GM18868 (cell line): ENCODE results near the gene MIXL1.
"Not testable (repeated sequence)": the region's sequence is repeated elsewhere in the genome, so short reads cannot be mapped to it uniquely, and the experiment has no call there.

Experiments used
- ATAC-seq: cut with Tn5 transposase; IDR thresholded peaks from one replicate; pipeline ENCODE4 v1.9.1; 2021; ENCODE audit warnings: mild to moderate bottlenecking, moderate library complexity; ENCODE audit not compliant: unreplicated experiment

MIXL1 gene

GRCh38 chr1:226223157-226223785 is at the start of gene MIXL1:
Gene MIXL1 (plus strand): TSS chr1:226223664. CDS start chr1:226223682, 18 bp downstream.
- ATAC-seq: peak; percentile 41

- ATAC-seq: no peak
Observed at GRCh38 chr1:226176870-226177269, 46.6 kb upstream of the MIXL1 start.

GRCh38 chr1:226181996-226182714 is 41.3 kb upstream of the MIXL1 start:
- no peak for ATAC-seq

- no peak for ATAC-seq
Observed at GRCh38 chr1:226185141-226186036, 38.1 kb upstream of the MIXL1 start.

GRCh38 chr1:226186124-226187018 is 37.1 kb upstream of the MIXL1 start, which contains the start of gene ACBD3:
Gene ACBD3 (minus strand): TSS chr1:226186741. CDS start chr1:226186675, 66 bp downstream.
- ATAC-seq: peak; percentile 93

- ATAC-seq: no peak
Observed at GRCh38 chr1:226187019-226187322, 36.5 kb upstream of the MIXL1 start.

- no peak for ATAC-seq
Observed at GRCh38 chr1:226187380-226187779, 36.1 kb upstream of the MIXL1 start.

GRCh38 chr1:226195144-226195543 is 28.3 kb upstream of the MIXL1 start:
- ATAC-seq: no peak

- ATAC-seq: no peak
Observed at GRCh38 chr1:226199971-226200370, 23.5 kb upstream of the MIXL1 start.

GRCh38 chr1:226201029-226201593 is 22.4 kb upstream of the MIXL1 start:
- ATAC-seq: peak; percentile 68

GRCh38 chr1:226202246-226202645 is 21.2 kb upstream of the MIXL1 start:
- ATAC-seq: no peak

- ATAC-seq: not testable (repeated sequence)
Observed at GRCh38 chr1:226202666-226203065, 20.8 kb upstream of the MIXL1 start.

GRCh38 chr1:226203240-226203639 is 20.2 kb upstream of the MIXL1 start:
- no peak for ATAC-seq

GRCh38 chr1:226203655-226204054 is 19.8 kb upstream of the MIXL1 start:
- ATAC-seq: no peak

GRCh38 chr1:226204198-226204597 is 19.3 kb upstream of the MIXL1 start:
- ATAC-seq: no peak

- ATAC-seq: no peak
Observed at GRCh38 chr1:226207048-226207447, 16.4 kb upstream of the MIXL1 start.

GRCh38 chr1:226209307-226210059 is 14.0 kb upstream of the MIXL1 start:
- no peak for ATAC-seq

GRCh38 chr1:226210571-226211176 is 12.8 kb upstream of the MIXL1 start:
- ATAC-seq: no peak

- ATAC-seq: no peak
Observed at GRCh38 chr1:226211181-226211821, 12.2 kb upstream of the MIXL1 start.
